Measurements from ENCODE around the gene RAB17. TPM values are rescaled to one million over a fixed set of nuclear protein-coding genes. Genes with fewer than 3 reads are reported as not detected.

The RAB17 gene
- total RNA-seq, 1 donor from 2014 or later: 1.5 TPM

GRCh38 chr2:237540223-237540775 is 50.2 kb downstream of the RAB17 start:
- no peak for DNase-seq (ENCODE audit: extremely low read depth, low read depth, low spot score)

GRCh38 chr2:237539681-237540080 is 50.9 kb downstream of the RAB17 start:
- DNase-seq (ENCODE audit: extremely low read depth, low read depth, low spot score): no peak

- no peak for DNase-seq (ENCODE audit: extremely low read depth, low read depth, low spot score)
Observed at GRCh38 chr2:237538901-237539300, 51.6 kb downstream of the RAB17 start.

- DNase-seq (ENCODE audit: extremely low read depth, low read depth, low spot score): no peak
Observed at GRCh38 chr2:237538001-237538720, 52.4 kb downstream of the RAB17 start.

- no peak for DNase-seq (ENCODE audit: extremely low read depth, low read depth, low spot score)
Observed at GRCh38 chr2:237536617-237537016, 53.9 kb downstream of the RAB17 start.

GRCh38 chr2:237536083-237536415 is 54.5 kb downstream of the RAB17 start:
- DNase-seq (ENCODE audit: extremely low read depth, low read depth, low spot score): no peak

GRCh38 chr2:237535385-237536082 is 55.0 kb downstream of the RAB17 start:
- DNase-seq (ENCODE audit: extremely low read depth, low read depth, low spot score): no peak

GRCh38 chr2:237534380-237534779 is 56.2 kb downstream of the RAB17 start:
- no peak for DNase-seq (ENCODE audit: extremely low read depth, low read depth, low spot score)

GRCh38 chr2:237533668-237534161 is 56.8 kb downstream of the RAB17 start:
- no peak for DNase-seq (ENCODE audit: extremely low read depth, low read depth, low spot score)

GRCh38 chr2:237532160-237532559 is 58.4 kb downstream of the RAB17 start:
- DNase-seq (ENCODE audit: extremely low read depth, low read depth, low spot score): no peak

GRCh38 chr2:237530472-237531433 is 59.8 kb downstream of the RAB17 start:
- no peak for DNase-seq (ENCODE audit: extremely low read depth, low read depth, low spot score)

GRCh38 chr2:237529452-237530402 is 60.8 kb downstream of the RAB17 start:
- no peak for DNase-seq (ENCODE audit: extremely low read depth, low read depth, low spot score)

- no peak for DNase-seq (ENCODE audit: extremely low read depth, low read depth, low spot score)
Observed at GRCh38 chr2:237527766-237528165, 62.8 kb downstream of the RAB17 start.

GRCh38 chr2:237527233-237527632 is 63.3 kb downstream of the RAB17 start:
- no peak for DNase-seq (ENCODE audit: extremely low read depth, low read depth, low spot score)

GRCh38 chr2:237525559-237526157 is 64.9 kb downstream of the RAB17 start:
- no peak for DNase-seq (ENCODE audit: extremely low read depth, low read depth, low spot score)

- no peak for DNase-seq (ENCODE audit: extremely low read depth, low read depth, low spot score)
Observed at GRCh38 chr2:237524631-237525030, 65.9 kb downstream of the RAB17 start.
